HG02571 (cell line): Measurements from ENCODE around the gene DCLK2.
"Not testable (repeated sequence)": the region's sequence is repeated elsewhere in the genome, so short reads cannot be mapped to it uniquely, and the experiment has no call there.

Experiments used
- ATAC-seq: cut with Tn5 transposase; IDR thresholded peaks from one replicate; pipeline ENCODE4 v1.9.1; 2021; ENCODE audit warnings: mild to moderate bottlenecking, moderate library complexity; ENCODE audit not compliant: unreplicated experiment

Gene DCLK2

GRCh38 chr4:150145090-150145945, 67.1 kb downstream of the DCLK2 start:
- no peak for ATAC-seq

DNA sequence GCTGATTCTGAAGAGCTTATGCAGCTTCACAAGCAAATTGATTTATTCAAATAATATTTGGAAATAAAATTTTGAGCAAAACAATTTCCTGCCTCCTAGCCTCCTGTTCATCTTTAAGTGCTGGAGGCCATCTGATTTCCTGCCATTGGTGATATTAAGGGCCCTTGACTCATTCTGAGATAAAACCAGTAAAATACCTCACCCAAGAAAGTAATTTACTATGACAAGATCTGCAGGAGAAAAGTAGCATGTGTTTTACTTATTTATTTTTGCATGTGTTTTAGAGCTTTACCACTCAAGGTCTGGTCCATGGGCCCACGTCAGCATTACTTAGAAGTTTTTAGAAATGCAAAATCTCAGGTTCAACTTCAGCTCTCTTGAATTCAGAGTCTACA, 67.7 kb downstream of the DCLK2 start:
- no peak for ATAC-seq

GRCh38 chr4:150149381-150149780, 71.1 kb downstream of the DCLK2 start:
- ATAC-seq: no peak

GRCh38 chr4:150150629-150151062, 72.4 kb downstream of the DCLK2 start:
- ATAC-seq: no peak

DNA sequence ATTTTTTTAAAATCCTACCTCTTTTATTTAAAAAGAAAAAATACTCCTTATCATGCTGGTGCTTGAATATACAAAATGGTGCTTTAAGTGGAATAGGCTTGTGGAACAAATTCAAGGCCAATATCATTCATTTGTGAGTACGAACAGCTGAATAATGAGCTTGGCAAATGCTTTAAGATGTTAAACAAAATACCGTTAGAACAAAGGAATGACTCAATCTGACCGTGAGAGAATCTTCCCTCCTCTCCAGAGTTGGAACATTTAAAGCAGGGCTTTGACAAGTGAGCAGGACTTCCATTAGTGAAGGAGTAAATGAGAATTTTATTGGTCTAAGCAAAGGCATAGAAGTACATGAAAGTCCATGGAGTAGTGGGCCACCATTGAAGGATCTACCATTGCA, 74.5 kb downstream of the DCLK2 start:
- ATAC-seq: no peak

DNA sequence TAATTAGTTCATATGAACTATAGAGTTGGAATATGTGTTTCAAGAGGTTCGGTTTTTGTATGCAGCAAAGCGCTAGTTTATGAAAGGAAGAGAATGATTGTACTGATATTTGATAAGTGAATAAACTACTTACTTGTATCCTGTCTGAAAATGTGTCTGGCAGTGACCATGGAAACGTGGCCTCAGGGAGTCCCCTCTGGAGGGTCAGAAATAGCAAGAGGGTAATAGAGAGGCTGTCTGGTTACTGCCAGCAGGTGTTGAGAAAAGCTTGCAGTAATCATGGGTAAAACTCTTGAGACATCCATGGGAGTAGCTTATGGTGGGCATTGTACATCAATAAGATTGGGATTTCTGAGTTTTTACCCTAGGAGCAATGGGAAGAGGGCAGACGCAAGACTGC, 77.1 kb downstream of the DCLK2 start:
- no peak for ATAC-seq

DNA sequence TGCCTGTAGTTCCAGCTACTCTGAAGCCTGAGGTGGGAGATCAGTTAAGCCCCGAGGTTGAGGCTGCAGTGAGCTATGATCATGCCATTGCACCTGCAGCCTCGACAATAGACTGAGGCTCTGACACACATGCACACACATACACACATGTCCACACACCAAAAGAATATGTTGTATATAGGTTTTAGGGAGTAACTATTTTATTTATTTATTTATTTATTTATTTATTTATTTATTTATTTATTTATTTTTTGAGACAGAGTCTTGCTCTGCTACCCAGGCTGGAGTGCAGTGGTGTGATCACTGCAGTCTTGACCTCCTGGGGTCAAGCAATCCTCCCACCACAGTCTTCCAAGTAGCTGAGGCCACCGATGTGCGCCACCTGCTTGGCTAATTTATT, 78.3 kb downstream of the DCLK2 start:
- no peak for ATAC-seq

DNA sequence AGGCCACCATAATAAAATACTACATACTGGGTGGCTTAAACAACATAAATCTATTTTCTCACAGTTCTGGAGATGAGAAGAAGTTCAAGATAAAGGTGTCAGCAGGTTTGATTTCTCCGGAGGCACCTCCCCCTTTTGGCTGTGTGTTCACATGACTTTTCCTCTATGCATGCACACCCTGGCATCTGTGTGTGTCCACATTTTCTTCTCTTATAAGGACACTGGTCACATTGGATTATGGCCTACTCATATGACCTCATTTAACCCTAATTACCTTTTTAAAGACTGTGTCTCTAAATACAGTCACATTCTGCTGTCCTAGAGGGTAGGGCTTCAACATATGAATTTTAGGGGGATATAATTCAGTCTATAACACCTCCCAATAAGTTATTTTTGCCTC, 79.8 kb downstream of the DCLK2 start:
- ATAC-seq: no peak

DNA sequence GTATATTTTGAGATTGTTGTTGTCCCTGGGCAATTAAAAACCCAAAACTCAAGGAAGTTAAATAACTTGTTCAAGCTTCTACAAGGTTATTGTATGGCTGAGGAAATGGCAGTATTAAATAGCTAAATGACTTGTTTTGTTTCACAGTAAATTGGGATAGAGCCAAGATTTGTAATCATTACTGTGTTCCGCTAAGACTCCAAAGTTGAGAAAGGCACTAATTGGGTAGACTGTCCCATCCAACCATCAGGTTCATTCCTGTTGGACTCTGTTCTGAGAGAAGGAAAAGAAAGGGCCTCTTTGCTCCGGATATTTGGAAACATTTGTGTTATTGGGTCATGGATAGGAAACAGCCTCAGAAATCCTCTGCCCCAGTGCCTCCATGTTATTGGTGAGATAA, 82.2 kb downstream of the DCLK2 start:
- no peak for ATAC-seq

GRCh38 chr4:150161109-150161508, 82.9 kb downstream of the DCLK2 start:
- no peak for ATAC-seq

- ATAC-seq: not testable (repeated sequence)
Observed at GRCh38 chr4:150162020-150162419, 83.8 kb downstream of the DCLK2 start.

DNA sequence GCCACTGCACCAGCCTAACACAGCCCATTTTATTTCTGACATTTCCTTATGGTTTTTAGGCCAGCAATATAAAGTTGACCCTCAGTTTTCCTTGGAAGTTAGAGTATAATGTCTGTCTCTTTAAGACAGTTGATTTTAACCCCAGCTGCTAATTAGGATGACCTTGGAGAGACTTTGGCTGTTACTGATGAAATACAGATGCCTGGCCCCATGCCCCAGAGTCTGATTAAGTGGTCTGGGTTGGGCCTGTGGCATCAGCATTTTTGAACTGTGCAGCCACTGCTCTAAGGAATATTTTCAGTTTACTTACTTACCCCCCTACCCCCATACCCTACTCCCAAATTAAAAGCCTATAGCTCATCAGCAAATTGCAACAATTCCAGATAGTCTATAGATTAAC, 85.8 kb downstream of the DCLK2 start:
- ATAC-seq: no peak

DNA sequence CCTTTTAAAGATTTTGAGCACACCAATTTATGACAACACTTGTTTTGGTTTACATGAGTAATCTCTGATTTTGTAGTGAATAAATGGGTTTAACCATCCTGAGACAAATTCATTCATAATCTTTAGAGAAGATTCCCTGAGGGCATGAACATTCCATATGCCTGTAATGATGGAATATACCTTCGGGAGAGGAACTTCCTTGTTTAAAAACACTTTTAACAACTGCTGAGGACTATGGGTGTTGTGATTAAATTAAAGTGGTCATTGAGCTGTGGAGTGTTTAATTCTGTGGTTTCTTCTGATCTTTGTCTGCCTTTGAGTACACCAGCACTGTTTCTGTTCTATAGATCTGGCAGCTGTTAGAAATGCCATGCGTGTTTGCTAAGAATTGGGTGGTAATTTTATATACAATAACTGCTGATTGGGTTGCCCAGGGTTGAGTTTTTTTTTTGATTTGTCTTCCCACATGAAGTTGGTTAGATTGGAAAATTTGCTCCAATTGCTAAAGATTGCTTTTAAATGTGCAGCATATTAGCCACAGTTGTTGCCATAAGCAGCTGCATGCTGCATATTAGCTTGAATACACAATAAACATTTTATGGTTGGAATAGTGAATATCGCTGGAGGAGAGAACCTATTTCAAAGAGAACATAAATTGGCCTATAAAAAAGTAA, 86.8 kb downstream of the DCLK2 start:
- no peak for ATAC-seq

DNA sequence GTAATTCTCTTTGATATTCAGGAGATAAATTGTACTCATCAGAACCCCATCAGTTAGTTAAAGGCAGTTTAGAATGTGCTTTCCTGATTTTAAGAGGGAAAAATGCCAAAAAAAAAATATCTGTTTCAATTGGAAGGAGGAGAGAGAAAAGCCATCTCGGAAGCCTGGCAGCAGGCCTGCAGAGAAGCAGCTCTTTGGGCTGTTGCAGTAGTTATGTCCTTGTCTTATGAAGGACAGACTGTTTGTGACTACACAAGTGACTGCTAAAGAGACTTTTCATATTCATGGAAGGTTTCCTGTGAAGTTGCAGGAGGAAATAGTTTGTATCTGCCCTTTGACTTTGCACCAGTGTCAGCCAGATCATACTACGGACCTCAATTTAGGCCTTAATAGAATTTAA, 88.8 kb downstream of the DCLK2 start:
- no peak for ATAC-seq

DNA sequence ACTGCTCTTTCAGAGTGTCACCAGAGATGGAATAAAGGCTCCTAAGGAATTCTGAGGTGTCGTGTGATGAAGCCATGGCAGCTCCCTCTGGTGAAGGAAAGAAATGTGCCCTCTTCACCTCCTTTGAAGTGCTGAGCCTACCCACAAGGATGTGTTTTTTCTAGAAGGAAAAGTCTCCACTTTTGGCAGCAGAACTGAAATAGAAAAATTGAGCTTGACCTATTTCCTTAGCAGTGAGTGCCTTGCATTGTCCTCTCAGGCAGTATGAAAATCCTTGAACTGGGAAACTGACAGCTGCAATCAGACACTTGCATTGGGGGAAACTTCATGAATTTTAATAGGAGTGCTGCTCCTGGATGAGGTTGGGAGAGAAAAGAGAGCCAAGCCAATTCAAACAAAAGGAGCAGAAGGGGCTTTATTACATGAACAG, 95.2 kb downstream of the DCLK2 start:
- ATAC-seq: no peak

DNA sequence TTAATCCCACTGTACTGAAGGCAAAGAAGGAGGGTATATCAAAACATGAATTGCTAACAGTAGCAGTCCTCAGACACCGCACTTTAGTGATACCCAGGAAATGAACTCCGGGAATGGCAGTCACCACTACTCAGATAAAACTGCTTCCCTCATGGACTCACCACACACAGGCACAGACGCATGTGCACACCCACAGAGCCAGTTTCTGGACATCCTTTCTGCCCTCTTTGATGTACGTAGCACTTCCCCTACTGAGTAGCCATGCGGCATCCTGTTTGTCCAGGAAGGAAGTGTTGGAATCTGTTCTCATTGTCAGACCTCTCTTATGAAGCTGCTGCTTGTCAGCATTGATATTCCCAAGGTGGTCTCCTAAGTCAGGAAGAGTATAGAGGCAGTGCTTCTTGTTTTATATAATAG, 95.7 kb downstream of the DCLK2 start:
- ATAC-seq: no peak

DNA sequence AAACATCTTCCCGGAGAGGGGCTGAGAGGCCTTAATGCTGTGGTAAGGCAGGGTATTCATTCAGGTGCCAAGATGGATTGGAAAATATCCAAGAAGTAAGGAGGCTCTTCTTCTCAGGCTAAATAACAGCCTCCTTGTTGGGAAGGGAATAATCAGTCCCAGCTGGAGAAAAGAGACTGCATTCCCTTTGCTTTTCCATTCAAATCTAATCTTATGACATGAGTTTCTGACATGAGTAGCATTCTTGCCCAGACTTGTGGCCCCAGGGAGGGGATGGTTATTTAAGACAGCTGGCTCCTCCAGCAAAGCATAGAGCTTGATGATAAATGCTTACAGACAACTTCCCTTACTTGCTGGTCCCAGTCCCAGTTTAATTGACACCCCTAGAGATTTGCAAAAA, 98.3 kb downstream of the DCLK2 start:
- no peak for ATAC-seq

DNA sequence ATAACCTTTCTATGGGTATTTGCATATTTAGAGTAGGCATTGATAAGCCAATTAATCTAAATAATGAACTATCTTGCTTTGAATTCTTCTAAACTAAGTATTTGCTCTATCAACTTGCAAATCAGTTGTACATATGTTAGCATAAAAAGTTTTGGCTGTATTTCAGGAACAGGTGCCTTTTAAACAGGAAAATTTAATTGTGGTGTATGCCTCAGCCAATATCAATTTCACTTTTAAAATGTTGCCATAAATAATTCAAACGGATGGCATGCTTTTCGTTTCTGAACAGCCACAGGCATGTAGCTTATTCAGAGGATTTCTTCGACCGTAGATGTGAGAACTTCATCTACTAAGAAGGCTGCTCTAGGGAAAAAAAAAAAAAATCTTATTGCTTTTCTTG, 99.9 kb downstream of the DCLK2 start:
- no peak for ATAC-seq

DNA sequence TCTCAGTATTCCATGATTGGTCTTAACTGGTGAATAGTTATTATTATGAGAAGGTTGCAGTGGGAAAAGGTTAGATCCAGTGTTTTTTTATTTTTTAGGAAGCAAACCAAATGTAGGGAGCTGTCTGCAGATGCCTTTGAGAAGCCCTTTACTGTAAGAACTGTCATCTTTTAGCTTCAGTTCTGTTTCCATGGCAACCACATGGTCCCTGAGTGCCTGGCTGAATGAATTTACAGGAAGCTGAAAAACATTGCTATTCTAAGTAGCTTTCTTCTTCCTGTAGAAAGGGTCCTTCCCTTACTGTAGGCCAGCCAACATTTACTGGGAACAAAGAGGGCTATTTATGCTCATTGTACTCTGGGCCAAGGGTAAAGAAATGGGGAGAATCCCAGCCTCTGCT, 103.3 kb downstream of the DCLK2 start:
- no peak for ATAC-seq

- no peak for ATAC-seq
Observed at GRCh38 chr4:150182794-150183193, 104.5 kb downstream of the DCLK2 start.

DNA sequence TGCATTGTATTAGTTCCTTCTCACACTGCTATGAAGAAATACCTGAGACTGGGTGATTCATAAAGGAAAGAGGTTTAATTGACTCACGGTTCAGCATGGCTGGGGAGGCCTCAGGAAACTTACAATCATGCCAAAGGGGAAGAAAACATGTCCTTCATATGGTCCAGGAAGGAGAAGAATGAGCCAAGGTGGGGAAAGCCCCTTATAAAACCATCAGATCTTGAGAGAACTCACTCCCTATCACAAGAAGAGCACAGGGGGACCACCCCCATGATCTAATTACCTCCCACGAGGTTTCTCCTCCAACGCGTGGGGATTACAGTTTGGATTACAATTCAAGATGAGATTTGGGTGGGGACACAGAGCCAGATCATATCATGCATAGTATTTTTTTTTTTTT, 106.8 kb downstream of the DCLK2 start:
- ATAC-seq: not testable (repeated sequence)

- no peak for ATAC-seq
Observed at GRCh38 chr4:150192986-150193385, 114.7 kb downstream of the DCLK2 start.
